Measurements from ENCODE around the gene PPDPF.
A peak's percentile ranks its signal among the peaks of the same experiment; 100 is the strongest.
"Not testable (repeated sequence)": the region's sequence is repeated elsewhere in the genome, so short reads cannot be mapped to it uniquely, and the experiment has no call there.

Gene PPDPF

GRCh38 chr20:63520504-63520933, at the start of gene PPDPF:
TSS of gene PPDPF (plus strand) at chr20:63520765. CDS start at chr20:63521309, 544 bp downstream.
- DNase-seq (ENCODE audit: low read depth, low spot score): no peak

GRCh38 chr20:63471002-63471716, 49.4 kb upstream of the PPDPF start:
- no peak for DNase-seq (ENCODE audit: low read depth, low spot score)

GRCh38 chr20:63471717-63471980, 48.9 kb upstream of the PPDPF start:
- no peak for DNase-seq (ENCODE audit: low read depth, low spot score)

GRCh38 chr20:63471981-63472831, 48.4 kb upstream of the PPDPF start, which contains the start of gene KCNQ2:
TSS of gene KCNQ2 (minus strand) at chr20:63472655. CDS start at chr20:63472463, 192 bp downstream.
- no peak for DNase-seq (ENCODE audit: low read depth, low spot score)

GRCh38 chr20:63472862-63473390, 47.6 kb upstream of the PPDPF start:
- no peak for DNase-seq (ENCODE audit: low read depth, low spot score)

- no peak for DNase-seq (ENCODE audit: low read depth, low spot score)
These were observed 46.8 kb upstream of the PPDPF start for GRCh38 chr20:63473555-63474449.

- DNase-seq (ENCODE audit: low read depth, low spot score): peak; percentile 78
These were observed 45.4 kb upstream of the PPDPF start for GRCh38 chr20:63475209-63475608.

- DNase-seq (ENCODE audit: low read depth, low spot score): no peak
These were observed 43.4 kb upstream of the PPDPF start for GRCh38 chr20:63477061-63477616.

- DNase-seq (ENCODE audit: low read depth, low spot score): no peak
These were observed 42.6 kb upstream of the PPDPF start for GRCh38 chr20:63477944-63478343.

- no peak for DNase-seq (ENCODE audit: low read depth, low spot score)
These were observed 41.9 kb upstream of the PPDPF start for GRCh38 chr20:63478346-63479302.

- DNase-seq (ENCODE audit: low read depth, low spot score): not testable (repeated sequence)
These were observed 40.7 kb upstream of the PPDPF start for GRCh38 chr20:63479695-63480419.

GRCh38 chr20:63481503-63481902, 39.1 kb upstream of the PPDPF start:
- DNase-seq (ENCODE audit: low read depth, low spot score): no peak

- DNase-seq (ENCODE audit: low read depth, low spot score): no peak
These were observed 38.5 kb upstream of the PPDPF start for GRCh38 chr20:63482021-63482587.

GRCh38 chr20:63483834-63484233, 36.7 kb upstream of the PPDPF start:
- DNase-seq (ENCODE audit: low read depth, low spot score): peak; percentile 56

- no peak for DNase-seq (ENCODE audit: low read depth, low spot score)
These were observed 36.3 kb upstream of the PPDPF start for GRCh38 chr20:63484236-63484635.

- DNase-seq (ENCODE audit: low read depth, low spot score): no peak
These were observed 35.7 kb upstream of the PPDPF start for GRCh38 chr20:63484651-63485403.

- DNase-seq (ENCODE audit: low read depth, low spot score): no peak
These were observed 34.2 kb upstream of the PPDPF start for GRCh38 chr20:63486300-63486855.

GRCh38 chr20:63487116-63487764, 33.3 kb upstream of the PPDPF start:
- no peak for DNase-seq (ENCODE audit: low read depth, low spot score)

Measured in ELF-1 (cell line).